ENCODE results near the gene ORAI2.

GRCh38 chr7:102451371-102452054, 18.1 kb downstream of the ORAI2 start:
- no peak for TF ChIP-seq CTCF (IDR thresholded peaks at IDR 0.05)
- TF ChIP-seq POLR2A (IDR thresholded peaks at IDR 0.05) = no peak
